DOHH2 (cell line): ENCODE results near the gene TOR4A.

Experiments used
- EZH2phosphoT487 ChIP-seq: fragments of 200-600 bp; sonication (generic); IDR thresholded peaks from 2 replicates; pipeline ENCODE4 v1.6.1; 2017; ENCODE audit warnings: borderline replicate concordance, mild to moderate bottlenecking, antibody characterized with exemption, low read length, moderate library complexity, mixed read lengths
- TF ChIP-seq, protein P1 (sequence below): fragments of 200-600 bp; sonication (generic); IDR thresholded peaks from one replicate; pipeline ENCODE4 v1.5.1; 2014; ENCODE audit warnings: antibody characterized with exemption, mild to moderate bottlenecking, low read depth, low read length; ENCODE audit not compliant: poor library complexity, severe bottlenecking

DNA sequence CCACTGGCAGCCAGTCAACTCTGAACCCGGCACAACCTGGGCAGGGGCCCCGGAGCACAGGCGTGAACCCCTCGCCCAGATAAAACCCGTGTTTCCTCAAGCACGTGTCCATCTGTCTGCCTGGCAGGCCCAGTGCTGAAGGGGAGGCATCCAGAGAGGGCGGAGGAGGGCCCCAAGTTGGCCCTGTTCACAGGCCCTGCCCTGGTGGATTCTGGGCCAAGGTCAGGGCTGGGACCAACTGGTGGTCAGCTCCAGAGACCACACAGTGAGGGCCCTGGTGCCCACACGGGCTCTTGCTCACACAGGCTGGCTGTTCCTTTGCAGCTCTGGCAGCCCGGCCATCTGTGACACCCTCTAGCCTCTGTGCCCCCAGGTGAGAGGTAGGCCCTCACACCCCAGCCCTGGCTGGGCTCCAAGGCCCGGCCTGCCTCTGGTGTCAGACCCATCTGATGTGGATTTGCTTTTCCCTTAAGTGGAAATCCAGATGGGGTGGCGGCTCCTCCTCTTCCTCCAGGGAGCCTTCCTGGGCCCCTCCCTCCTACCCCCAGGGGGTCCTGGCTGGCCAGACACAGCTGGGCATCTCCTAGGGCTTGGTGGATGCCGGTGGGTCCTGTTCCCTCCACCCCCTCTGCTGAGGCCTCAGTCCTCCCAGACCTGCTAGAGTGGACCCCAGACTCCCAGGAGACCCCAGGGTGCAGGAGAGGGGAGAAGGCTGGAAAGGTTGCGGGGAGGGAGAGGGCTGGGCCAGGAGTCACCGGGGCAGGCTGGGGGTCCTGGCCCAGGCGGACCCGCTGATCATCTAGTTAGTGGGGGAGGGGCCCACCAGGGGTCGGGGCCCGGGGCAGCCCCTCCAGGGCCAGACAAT, 27.0 kb upstream of the TOR4A start:
- TF ChIP-seq, protein P1, sequence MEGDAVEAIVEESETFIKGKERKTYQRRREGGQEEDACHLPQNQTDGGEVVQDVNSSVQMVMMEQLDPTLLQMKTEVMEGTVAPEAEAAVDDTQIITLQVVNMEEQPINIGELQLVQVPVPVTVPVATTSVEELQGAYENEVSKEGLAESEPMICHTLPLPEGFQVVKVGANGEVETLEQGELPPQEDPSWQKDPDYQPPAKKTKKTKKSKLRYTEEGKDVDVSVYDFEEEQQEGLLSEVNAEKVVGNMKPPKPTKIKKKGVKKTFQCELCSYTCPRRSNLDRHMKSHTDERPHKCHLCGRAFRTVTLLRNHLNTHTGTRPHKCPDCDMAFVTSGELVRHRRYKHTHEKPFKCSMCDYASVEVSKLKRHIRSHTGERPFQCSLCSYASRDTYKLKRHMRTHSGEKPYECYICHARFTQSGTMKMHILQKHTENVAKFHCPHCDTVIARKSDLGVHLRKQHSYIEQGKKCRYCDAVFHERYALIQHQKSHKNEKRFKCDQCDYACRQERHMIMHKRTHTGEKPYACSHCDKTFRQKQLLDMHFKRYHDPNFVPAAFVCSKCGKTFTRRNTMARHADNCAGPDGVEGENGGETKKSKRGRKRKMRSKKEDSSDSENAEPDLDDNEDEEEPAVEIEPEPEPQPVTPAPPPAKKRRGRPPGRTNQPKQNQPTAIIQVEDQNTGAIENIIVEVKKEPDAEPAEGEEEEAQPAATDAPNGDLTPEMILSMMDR, result no peak
- no peak for TF ChIP-seq EZH2phosphoT487
